Spleen (tissue), 11 donors: ENCODE data around the gene UNG. TPM values are rescaled to one million over a fixed set of nuclear protein-coding genes. Genes with fewer than 3 reads are reported as not detected.
A peak's percentile ranks its signal among the peaks of the same experiment; 100 is the strongest.

Experiments
- DNase-seq: peaks from one replicate; pipeline ENCODE4 v3.0.0-alpha.2; 2020
- H3K27ac ChIP-seq, 8 donors: fragments of 200-600 bp; sonication (generic) in 7 of 8; 1 replicate in 4 of 8; 2 replicates in 4 of 8; pipeline versions ENCODE4 v1.5.0 to v1.8.0; 2016 to 2021; ENCODE audit warnings: inconsistent platforms in 4 of 8, mild to moderate bottlenecking in 4 of 8, moderate library complexity in 1 of 8
- H3K27me3 ChIP-seq, 7 donors: fragments of 200-600 bp; sonication (generic) in 6 of 7; replicated peaks in 1 of 7; 1 replicate in 4 of 7; 2 replicates in 3 of 7; pipeline versions ENCODE4 v1.5.0 to v1.8.0; 2016 to 2021; ENCODE audit warnings: inconsistent platforms in 3 of 7, mild to moderate bottlenecking in 1 of 7
- H3K36me3 ChIP-seq, 6 donors: fragments of 200-600 bp; sonication (generic) in 5 of 6; 1 replicate in 4 of 6; 2 replicates in 2 of 6; pipeline versions ENCODE4 v1.5.0 to v1.8.0; 2016 to 2021; ENCODE audit warnings: inconsistent platforms in 2 of 6
- H3K4me1 ChIP-seq, 6 donors: fragments of 200-600 bp; sonication (generic) in 5 of 6; 1 replicate in 3 of 6; 2 replicates in 3 of 6; pipeline versions ENCODE4 v1.5.0 to v1.8.0; 2016 to 2021; ENCODE audit warnings: inconsistent platforms in 3 of 6
- H3K4me3 ChIP-seq, 8 donors: fragments of 200-600 bp; sonication (generic) in 7 of 8; 1 replicate in 4 of 8; 2 replicates in 4 of 8; pipeline versions ENCODE4 v1.5.0 to v1.8.0; 2016 to 2021; ENCODE audit warnings: inconsistent platforms in 4 of 8, mild to moderate bottlenecking in 4 of 8, moderate library complexity in 2 of 8
- H3K9me3 ChIP-seq, 8 donors: fragments of 200-600 bp; sonication (generic) in 7 of 8; 1 replicate in 4 of 8; 2 replicates in 4 of 8; pipeline versions ENCODE4 v1.5.0 to v1.8.0; 2016 to 2021; ENCODE audit warnings: inconsistent platforms in 4 of 8
- CTCF ChIP-seq, 11 experiments: fragments of 200-600 bp in 7 of 11; fragments of 450-650 bp in 4 of 11; sonication (generic) in 4 of 11; IDR thresholded peaks in 8 of 11; conservative IDR thresholded peaks in 3 of 11; 1 replicate in 7 of 11; 2 replicates in 4 of 11; pipeline versions ENCODE4 v1.4.0 to v1.8.0; 2016 to 2021; ENCODE audit warnings: antibody characterized with exemption in 11 of 11, inconsistent platforms in 4 of 11, mild to moderate bottlenecking in 1 of 11
- POLR2A ChIP-seq, 3 donors: fragments of 450-650 bp; IDR thresholded peaks; one replicate each; pipeline ENCODE4 v1.5.1; 2017; ENCODE audit warnings: antibody characterized with exemption in 3 of 3, mild to moderate bottlenecking in 1 of 3
- POLR2AphosphoS5 ChIP-seq, 3 donors: sonication (generic); formaldehyde crosslinking; IDR thresholded peaks; one replicate each; pipeline ENCODE4 v1.5.1; 2017; ENCODE audit warnings: antibody characterized with exemption in 3 of 3
- WGBS, 5 donors: extraction: QIAGEN DNeasy Blood & Tissue Kit in 3 of 5; methylation state at CpG; one replicate each; pipeline versions ENCODE4 v1.1.5 to v1.1.7; 2013 to 2018; 5-methylcytosine and 5-hydroxymethylcytosine counted together
- intact Hi-C: fragments of 100-400 bp; cut with DNase I; formaldehyde crosslinking; loops from one replicate; pipeline ENCODE4 v1.15.0; 2023; ENCODE audit warnings: low total_unique reads
- polyA plus RNA-seq, 3 donors: library from polyadenylated mRNA; stranded (reverse); fragments of 200-250 nt; gene quantifications; one replicate each; pipeline ENCODE4 v1.2.1, GENCODE V29; 2013
- total RNA-seq, 7 donors: library from RNA; depleted of rRNA in 3 of 7; stranded (reverse); fragments of >200 nt in 3 of 7; fragmentation: NEBNext Ultra II Directional in 4 of 7; extraction: Animal tissue kit (Norgen Biotek cat#: 25700) in 4 of 7; gene quantifications; one replicate each; pipeline versions ENCODE4 v1.1.0 to v1.2.1, GENCODE V29; 2016 to 2021
- donor health status: healthy with polysubstance abuse.
- donor health status: DM: no; HTN: no; CAD: no; lungs with moderate emphysema.
- donor health status: DM: no; HTN: no; CAD: no.
- donor health status: Bipolar disorder and iron deficiency.
- donor health status: healthy.
- donor health status: DM: no; HTN: no; CAD: no.
- donor health status: DM: yes; HTN: yes; CAD: no.

UNG gene
- total and polyA plus RNA-seq, 10 donors, result 9.8 to 30.6 (median 18.1) TPM

- intact Hi-C loops, result no loop called here
- peak overlapping the region in 1 of 8 donors; percentile 15 for H3K27ac ChIP-seq
- WGBS, 5 donors, result 68 to 83% (median 80%) methylated on average over 3 of the region's 3 CpGs
- H3K36me3 ChIP-seq, result no peaks in the 10 kb centered on the region
- no peaks in the 10 kb centered on the region for H3K27me3 ChIP-seq
- DNase-seq, result no peak
- H3K9me3 ChIP-seq, result no peaks in the 10 kb centered on the region
- peaks cover 0 to 3% (median 0%) of the 10 kb centered on the region in 6 donors for H3K4me1 ChIP-seq
- no peak overlapping the region for H3K4me3 ChIP-seq
- TF ChIP-seq POLR2AphosphoS5 (IDR thresholded peaks at IDR 0.05), result no peak
- TF ChIP-seq CTCF (IDR thresholded peaks at IDR 0.05 in 8 of 11, conservative IDR thresholded peaks at IDR 0.05 in 3 of 11), result no peak
- no peak for TF ChIP-seq POLR2A (IDR thresholded peaks at IDR 0.05)
Measured at GRCh38 chr12:109126784-109127183, 29.4 kb downstream of the UNG start.

GRCh38 chr12:109127533-109128242 is 30.3 kb downstream of the UNG start:
- Histone ChIP-seq H3K27ac (peak overlapping the region in 1 of 8 donors; percentile 7), H3K4me3 (no peak overlapping the region), H3K27me3 (no peaks in the 10 kb centered on the region), H3K4me1 (peaks cover 0 to 3% (median 0%) of the 10 kb centered on the region in 6 donors), H3K36me3 (no peaks in the 10 kb centered on the region), H3K9me3 (no peaks in the 10 kb centered on the region)
- no peak for DNase-seq
- intact Hi-C loops, result no loop called here
- TF ChIP-seq POLR2A (IDR thresholded peaks at IDR 0.05), result no peak
- TF ChIP-seq CTCF (IDR thresholded peaks at IDR 0.05 in 8 of 11, conservative IDR thresholded peaks at IDR 0.05 in 3 of 11), result no peak
- TF ChIP-seq POLR2AphosphoS5 (IDR thresholded peaks at IDR 0.05), result no peak
- 89 to 95% (median 91%) methylated on average over 13 of the region's 13 CpGs for WGBS, 5 donors

DNA sequence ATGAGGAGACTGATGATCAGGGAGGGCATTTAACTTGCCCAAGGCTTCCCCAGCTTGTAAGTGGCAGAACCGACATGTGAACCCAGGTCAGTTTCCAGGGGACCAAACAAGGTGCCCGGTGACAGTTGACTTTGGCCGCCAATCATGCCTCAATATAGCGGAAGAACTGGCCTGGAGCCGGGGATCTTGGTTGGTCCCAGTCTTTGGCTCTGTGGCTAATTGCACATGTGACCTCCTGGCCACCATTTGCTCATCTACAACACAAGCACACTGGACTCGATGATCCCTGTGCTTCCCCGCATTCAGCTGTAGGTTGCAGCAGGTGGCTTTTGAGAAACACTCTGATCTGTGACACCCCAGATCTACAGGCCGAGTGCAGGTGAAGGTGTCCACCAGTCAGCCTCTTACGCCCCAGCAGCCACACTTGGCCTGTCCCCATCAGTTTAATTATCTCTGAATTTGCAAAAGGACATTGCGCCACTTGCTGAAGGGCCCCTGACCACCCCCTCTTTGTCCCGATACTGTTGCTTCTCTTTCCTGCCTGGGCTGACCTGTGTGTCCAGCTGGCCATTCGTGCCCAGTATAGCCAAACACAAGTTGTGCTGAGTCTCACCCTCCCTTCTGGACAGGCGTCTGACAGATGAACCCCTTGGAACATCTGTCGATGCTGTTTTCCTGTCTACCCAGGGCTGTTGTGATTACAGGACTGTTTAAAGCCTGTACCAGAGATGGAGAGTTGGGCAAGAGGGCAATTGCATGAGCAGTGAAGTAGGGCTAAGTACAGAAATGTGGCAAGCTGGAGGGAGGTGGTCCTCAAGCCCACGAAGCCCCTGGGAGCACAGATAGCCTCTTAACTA is 33.1 kb downstream of the UNG start:
- Histone ChIP-seq H3K4me3 (no peak overlapping the region), H3K36me3 (no peaks in the 10 kb centered on the region), H3K27ac (no peak overlapping the region), H3K4me1 (peaks cover 0 to 6% (median 2%) of the 10 kb centered on the region in 6 donors), H3K9me3 (no peaks in the 10 kb centered on the region), H3K27me3 (no peaks in the 10 kb centered on the region)
- DNase-seq, result no peak
- 71 to 86% (median 77%) methylated on average over 12 to 15 of the region's 15 CpGs for WGBS, 5 donors
- TF ChIP-seq CTCF (IDR thresholded peaks at IDR 0.05 in 8 of 11, conservative IDR thresholded peaks at IDR 0.05 in 3 of 11) (no peak), POLR2AphosphoS5 (IDR thresholded peaks at IDR 0.05) (no peak), POLR2A (IDR thresholded peaks at IDR 0.05) (no peak)
- intact Hi-C loops, result no loop called here
